ENCODE measurements around the gene KIR2DL1.
"Not testable (repeated sequence)": the region's sequence is repeated elsewhere in the genome, so short reads cannot be mapped to it uniquely, and the experiment has no call there.

KIR2DL1 gene

GRCh38 chr19:54771018-54771960 is 1.7 kb downstream of the KIR2DL1 start:
- not testable (repeated sequence) for DNase-seq (ENCODE audit: low read depth)

DNA sequence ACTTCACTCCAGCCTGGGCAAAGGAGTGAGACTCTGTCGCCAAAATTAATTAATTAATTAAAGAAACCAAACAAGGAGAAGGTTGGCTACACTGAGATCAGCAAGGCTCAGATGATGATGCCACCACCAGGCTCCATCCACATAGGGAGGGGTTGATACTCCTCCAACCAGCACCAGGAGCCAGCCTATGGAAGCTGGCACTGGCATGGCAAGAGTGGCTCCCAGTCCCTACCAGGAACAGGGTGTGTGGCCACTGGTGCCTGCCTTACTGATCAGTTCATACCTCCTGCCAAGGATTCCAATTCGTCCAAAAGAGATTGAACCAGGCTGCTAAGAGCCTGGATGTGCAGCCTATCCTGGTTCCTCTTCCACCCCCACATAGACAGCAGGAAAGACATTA is 3.1 kb downstream of the KIR2DL1 start:
- not testable (repeated sequence) for DNase-seq (ENCODE audit: low read depth)

GRCh38 chr19:54775095-54775815 is 5.7 kb downstream of the KIR2DL1 start:
- DNase-seq (ENCODE audit: low read depth) = not testable (repeated sequence)

DNA sequence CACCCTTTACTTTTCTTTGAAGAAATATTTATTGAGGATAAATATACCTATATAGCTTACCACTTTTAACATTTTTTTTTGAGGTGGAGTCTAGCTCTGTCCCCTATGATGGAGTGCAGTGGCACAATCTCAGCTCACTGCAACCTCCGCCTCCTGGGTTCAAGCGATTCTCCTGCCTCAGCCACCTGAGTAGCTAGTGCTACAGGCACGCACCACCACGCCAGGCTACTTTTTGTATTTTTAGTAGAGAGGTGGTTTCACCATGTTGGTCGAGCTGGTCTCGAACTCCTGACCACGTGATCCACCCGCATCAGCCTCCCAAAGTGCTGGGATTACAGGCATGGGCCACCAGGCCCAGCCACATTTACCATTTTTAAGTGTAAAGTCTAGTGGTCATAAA is 6.2 kb downstream of the KIR2DL1 start:
- not testable (repeated sequence) for DNase-seq (ENCODE audit: low read depth)

GRCh38 chr19:54777851-54778250 is 8.3 kb downstream of the KIR2DL1 start:
- not testable (repeated sequence) for DNase-seq (ENCODE audit: low read depth)

GRCh38 chr19:54778896-54779295 is 9.3 kb downstream of the KIR2DL1 start:
- DNase-seq (ENCODE audit: low read depth) = not testable (repeated sequence)

DNA sequence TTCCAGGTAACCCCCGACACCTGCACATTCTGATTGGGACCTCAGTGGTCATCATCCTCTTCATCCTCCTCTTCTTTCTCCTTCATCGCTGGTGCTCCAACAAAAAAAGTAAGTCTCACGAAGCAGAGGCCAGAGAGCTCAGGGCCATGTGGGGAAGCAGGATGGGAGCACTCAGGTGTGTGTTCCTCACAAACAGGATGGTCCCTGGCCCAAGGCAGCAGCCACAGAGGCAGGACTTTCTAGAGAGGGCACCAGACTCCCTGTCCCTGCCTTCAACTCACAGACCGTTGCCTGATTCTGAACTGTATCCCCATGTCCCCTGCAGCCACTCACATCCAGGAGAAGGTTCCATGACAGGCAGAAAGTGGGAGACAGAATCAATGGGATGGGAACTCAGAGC is 13.3 kb downstream of the KIR2DL1 start:
- DNase-seq (ENCODE audit: low read depth) = not testable (repeated sequence)

- not testable (repeated sequence) for DNase-seq (ENCODE audit: low read depth)
Observed at GRCh38 chr19:54786091-54786723, 16.6 kb downstream of the KIR2DL1 start.

DNA sequence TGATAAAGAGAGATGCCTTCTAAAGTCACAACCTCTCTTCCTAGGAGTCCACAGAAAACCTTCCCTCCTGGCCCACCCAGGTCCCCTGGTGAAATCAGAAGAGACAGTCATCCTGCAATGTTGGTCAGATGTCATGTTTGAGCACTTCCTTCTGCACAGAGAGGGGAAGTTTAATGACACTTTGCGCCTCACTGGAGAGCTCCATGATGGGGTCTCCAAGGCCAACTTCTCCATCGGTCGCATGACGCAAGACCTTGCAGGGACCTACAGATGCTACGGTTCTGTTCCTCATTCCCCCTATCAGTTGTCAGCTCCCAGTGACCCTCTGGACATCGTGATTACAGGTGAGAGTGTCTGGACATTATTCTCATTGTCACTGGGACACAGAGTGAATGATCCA is 18.6 kb downstream of the KIR2DL1 start:
- DNase-seq (ENCODE audit: low read depth) = not testable (repeated sequence)

- no peak for DNase-seq (ENCODE audit: low read depth)
Observed at GRCh38 chr19:54790711-54791110, 21.1 kb downstream of the KIR2DL1 start.

- DNase-seq (ENCODE audit: low read depth) = no peak
Observed at GRCh38 chr19:54791476-54791875, 21.9 kb downstream of the KIR2DL1 start.

DNA sequence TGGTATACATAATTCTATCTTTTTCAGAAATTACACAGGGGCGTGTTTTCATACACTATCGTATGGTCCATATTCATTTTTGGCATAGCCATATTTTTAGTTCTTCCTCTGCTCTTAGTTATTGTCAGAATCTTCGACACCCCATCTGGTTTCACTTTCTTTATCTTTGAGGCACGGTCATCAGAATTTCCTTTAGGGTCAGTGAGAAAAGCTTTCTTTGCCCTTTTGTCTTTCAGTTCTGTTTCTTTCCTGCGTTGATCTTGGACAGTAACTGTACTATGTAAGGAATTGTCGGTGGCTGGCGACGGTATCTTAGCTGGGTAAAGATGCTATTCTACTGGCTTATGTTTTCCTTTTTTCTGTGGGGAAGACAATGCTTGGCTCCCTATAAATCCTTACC is 23.2 kb downstream of the KIR2DL1 start:
- DNase-seq (ENCODE audit: low read depth) = no peak

GRCh38 chr19:54795758-54796157 is 26.2 kb downstream of the KIR2DL1 start:
- no peak for DNase-seq (ENCODE audit: low read depth)

GRCh38 chr19:54803410-54803809 is 33.8 kb downstream of the KIR2DL1 start, which contains the start of gene KIR2DL4:
Gene KIR2DL4 (plus strand): TSS chr19:54803610. CDS start chr19:54803652, 42 bp downstream.
- no peak for DNase-seq (ENCODE audit: low read depth)

DNA sequence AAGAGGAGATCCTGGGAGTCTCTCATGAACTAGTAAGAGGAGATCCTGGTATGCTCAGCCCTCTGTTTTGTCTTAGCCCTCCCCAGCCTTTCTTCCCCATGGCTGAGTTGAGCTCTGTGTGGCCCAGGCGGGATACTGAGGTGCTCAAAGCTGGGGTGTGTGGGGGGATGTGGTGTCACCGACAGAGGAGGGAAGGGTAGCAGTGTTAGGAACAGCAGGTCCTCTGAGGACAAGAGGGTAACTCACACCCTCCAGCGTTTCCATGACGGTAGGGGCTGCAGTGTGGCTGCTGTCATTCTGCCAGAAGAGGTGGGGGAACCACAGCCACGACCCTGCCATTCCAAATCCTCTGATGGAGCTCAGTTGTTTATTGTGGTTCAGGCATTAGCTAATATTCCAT is 34.5 kb downstream of the KIR2DL1 start:
- DNase-seq (ENCODE audit: low read depth) = no peak

GRCh38 chr19:54804571-54804970 is 35.0 kb downstream of the KIR2DL1 start:
- DNase-seq (ENCODE audit: low read depth) = no peak

- DNase-seq (ENCODE audit: low read depth) = no peak
Observed at GRCh38 chr19:54805665-54806515, 36.3 kb downstream of the KIR2DL1 start.

DNA sequence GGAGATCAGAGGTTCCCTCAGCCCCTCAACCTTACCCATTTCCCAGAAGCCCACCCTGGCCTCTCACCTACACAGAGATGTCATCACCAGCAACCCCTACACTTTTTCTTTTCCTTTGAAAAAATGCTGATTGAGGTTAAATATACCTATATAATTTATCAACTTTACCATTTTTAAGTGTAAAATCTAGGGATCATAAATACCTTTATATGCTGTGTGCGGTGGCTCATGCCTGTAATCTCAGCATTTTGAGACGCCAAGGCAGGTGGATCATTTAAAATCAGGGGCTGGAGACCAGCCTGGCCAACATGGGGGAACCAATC is 36.9 kb downstream of the KIR2DL1 start:
- no peak for DNase-seq (ENCODE audit: low read depth)

DNA sequence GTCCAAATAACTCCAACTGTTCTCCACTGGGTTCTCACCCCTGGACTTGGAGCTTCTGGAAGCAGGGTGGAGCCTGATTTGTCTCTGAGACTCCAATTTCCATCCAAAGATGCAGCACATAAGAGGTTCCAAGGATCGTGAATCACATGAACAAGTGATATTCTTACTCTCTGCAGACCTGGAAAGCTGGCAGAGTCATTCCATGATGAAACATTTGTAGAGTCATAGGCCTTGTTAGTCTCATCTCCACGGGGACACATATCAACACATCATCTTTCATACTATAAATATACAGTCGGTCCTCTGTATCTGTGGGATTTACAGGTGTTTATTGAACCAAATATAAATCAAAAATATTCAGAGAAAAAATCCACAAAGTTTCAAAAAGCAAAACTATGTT is 45.0 kb downstream of the KIR2DL1 start:
- not testable (repeated sequence) for DNase-seq (ENCODE audit: low read depth)

GRCh38 chr19:54816251-54816650 is 46.7 kb downstream of the KIR2DL1 start, which contains the start of gene KIR3DL1:
Gene KIR3DL1 (plus strand): TSS chr19:54816468.
- not testable (repeated sequence) for DNase-seq (ENCODE audit: low read depth)

All from EH (cell line).